Measurements from ENCODE around the gene TRIM60.
"Not testable (repeated sequence)": the region's sequence is repeated elsewhere in the genome, so short reads cannot be mapped to it uniquely, and the experiment has no call there.

TRIM60 gene

DNA sequence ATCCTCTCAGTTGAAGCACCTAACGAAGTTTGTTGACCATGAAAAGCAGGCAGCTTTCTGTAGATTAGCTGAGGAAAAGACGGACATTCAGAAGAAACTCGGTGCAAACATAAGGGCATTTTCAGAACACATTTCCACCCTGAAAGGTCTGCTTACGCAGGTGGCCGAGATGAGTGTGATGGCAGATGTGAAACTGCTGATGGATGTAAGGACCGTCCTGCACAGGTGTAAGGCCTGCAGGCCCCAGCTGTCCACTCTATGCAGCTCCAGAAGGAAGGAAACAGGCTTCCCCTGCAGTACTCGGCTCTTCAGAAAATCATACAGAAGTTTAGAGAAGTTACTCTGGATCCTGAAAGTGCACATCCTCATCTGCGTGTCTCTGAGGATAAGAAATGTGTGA, 20.8 kb upstream of the TRIM60 start:
- no peaks in the 10 kb centered on the region for H3K36me3 ChIP-seq (ENCODE audit: insufficient read depth, low read length)
- H3K9me3 ChIP-seq (ENCODE audit: low read length) = no peaks in the 10 kb centered on the region
- H2AFZ ChIP-seq (ENCODE audit: low read depth, low read length) = no peak overlapping the region
- H3K27me3 ChIP-seq (ENCODE audit: insufficient read depth, low read length) = no peaks in the 10 kb centered on the region
- H3K4me3 ChIP-seq (ENCODE audit: low read length) = no peak overlapping the region
- H3K4me1 ChIP-seq (ENCODE audit: insufficient read depth, low read length) = peaks cover 2% of the 10 kb centered on the region

DNA sequence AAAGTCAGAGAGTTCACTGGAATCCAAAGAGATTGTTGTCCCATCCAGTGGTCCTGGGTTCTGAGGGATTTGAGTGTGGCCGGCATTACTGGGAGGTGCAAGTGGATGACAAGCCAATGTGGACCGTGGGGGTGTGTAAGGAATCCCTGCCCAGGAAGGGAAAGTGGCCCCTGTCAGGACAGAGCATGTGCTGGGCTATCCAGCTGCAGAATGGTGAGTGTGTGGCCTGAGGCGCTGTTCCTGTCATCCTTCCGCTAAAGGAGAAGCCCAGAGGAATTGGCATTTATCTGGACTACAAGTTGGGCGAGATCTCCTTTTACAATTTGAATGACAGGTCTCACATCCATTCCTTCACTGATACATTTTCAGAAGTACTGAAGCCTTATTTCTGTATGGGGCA, 20.4 kb upstream of the TRIM60 start:
- Histone ChIP-seq H3K27me3 (ENCODE audit: insufficient read depth, low read length) (no peaks in the 10 kb centered on the region), H2AFZ (ENCODE audit: low read depth, low read length) (no peak overlapping the region), H3K9me3 (ENCODE audit: low read length) (no peaks in the 10 kb centered on the region), H3K4me3 (ENCODE audit: low read length) (no peak overlapping the region), H3K4me1 (ENCODE audit: insufficient read depth, low read length) (peaks cover under 1% of the 10 kb centered on the region), H3K36me3 (ENCODE audit: insufficient read depth, low read length) (no peaks in the 10 kb centered on the region)

DNA sequence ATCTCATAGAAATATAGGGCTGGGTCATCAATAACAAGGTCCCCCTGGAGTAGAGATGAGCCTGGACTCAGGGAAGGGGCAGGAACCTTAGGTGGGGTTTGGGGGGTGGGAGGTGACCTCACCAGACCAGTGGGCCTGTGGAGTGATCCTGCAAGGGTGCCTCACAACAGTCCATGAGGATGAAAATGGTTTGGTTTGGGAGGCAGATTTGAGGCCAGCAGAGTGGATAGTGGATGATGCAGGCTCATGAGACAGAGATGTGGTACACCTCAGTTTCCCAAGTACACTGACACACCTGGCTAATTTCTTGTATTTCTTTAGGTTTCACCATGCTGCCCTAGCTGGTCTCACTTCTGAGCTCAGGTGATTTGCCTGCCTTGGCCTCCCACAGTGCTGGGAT, 18.1 kb upstream of the TRIM60 start:
- H3K4me3 ChIP-seq (ENCODE audit: low read length) = no peak overlapping the region
- H3K4me1 ChIP-seq (ENCODE audit: insufficient read depth, low read length) = no peaks in the 10 kb centered on the region
- H3K9me3 ChIP-seq (ENCODE audit: low read length) = no peaks in the 10 kb centered on the region
- no peaks in the 10 kb centered on the region for H3K36me3 ChIP-seq (ENCODE audit: insufficient read depth, low read length)
- no peak overlapping the region for H2AFZ ChIP-seq (ENCODE audit: low read depth, low read length)
- no peaks in the 10 kb centered on the region for H3K27me3 ChIP-seq (ENCODE audit: insufficient read depth, low read length)

DNA sequence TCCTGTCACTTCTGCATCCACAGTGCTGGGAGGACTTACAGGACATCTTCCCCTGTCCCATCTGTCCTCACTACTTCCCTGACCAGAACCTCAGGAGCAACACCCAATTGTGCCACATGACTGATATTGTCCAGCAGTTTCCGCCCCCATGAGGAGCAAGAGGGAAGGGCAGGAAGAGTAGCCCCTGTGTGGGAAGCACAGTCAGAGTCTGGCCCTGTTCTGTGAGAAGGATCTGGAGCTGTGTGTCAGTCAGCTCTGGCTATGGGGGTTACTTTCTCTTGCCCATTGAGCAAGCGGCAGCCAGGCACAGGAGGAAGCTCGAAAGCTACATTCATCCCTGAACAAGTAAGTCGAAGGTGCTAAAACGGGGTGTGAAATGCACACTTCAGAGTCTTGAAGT, 14.8 kb upstream of the TRIM60 start:
- Histone ChIP-seq H3K27me3 (ENCODE audit: insufficient read depth, low read length) (no peaks in the 10 kb centered on the region), H3K4me3 (ENCODE audit: low read length) (no peak overlapping the region), H3K4me1 (ENCODE audit: insufficient read depth, low read length) (no peaks in the 10 kb centered on the region), H2AFZ (ENCODE audit: low read depth, low read length) (no peak overlapping the region), H3K36me3 (ENCODE audit: insufficient read depth, low read length) (no peaks in the 10 kb centered on the region), H3K9me3 (ENCODE audit: low read length) (no peaks in the 10 kb centered on the region)

DNA sequence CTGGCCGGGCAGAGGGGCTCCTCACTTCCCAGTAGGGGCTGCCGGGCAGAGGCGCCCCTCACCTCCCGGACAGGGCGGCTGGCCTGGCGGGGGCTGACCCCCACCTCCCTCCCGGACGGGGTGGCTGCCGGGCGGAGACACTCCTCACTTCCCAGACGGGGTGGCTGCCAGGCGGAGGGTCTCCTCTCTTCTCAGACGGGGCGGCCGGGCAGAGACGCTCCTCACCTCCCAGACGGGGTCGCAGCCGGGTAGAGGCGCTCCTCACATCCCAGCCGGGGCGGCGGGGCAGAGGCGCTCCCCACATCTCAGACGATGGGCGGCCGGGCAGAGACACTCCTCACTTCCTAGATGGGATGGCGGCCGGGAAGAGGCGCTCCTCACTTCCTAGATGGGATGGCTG, 11.8 kb upstream of the TRIM60 start:
- not testable (repeated sequence) for H3K4me1 ChIP-seq (ENCODE audit: insufficient read depth, low read length); H3K9me3 ChIP-seq (ENCODE audit: low read length); H2AFZ ChIP-seq (ENCODE audit: low read depth, low read length); H3K27me3 ChIP-seq (ENCODE audit: insufficient read depth, low read length); H3K36me3 ChIP-seq (ENCODE audit: insufficient read depth, low read length); H3K4me3 ChIP-seq (ENCODE audit: low read length)

DNA sequence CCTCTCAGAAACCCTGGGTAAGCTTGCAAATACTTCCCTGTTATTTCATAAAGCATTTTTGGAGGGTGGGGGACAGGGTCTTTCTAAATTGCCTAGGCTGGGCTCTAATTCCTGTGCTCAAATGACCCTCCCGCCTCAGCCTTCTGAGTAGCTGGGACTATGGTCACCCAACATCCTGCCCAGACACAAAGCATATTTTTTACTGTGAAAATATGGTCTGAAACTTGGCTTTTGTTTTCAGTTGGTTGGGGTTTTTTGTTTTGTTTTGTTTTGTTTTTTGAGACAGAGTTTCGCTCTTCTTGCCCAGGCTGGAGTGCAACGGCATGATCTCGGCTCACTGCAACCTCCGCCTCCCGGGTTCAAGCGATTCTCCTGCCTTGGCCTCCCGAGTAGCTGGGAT, 6.0 kb upstream of the TRIM60 start:
- not testable (repeated sequence) for H3K4me1 ChIP-seq (ENCODE audit: insufficient read depth, low read length); H3K4me3 ChIP-seq (ENCODE audit: low read length); H3K9me3 ChIP-seq (ENCODE audit: low read length); H2AFZ ChIP-seq (ENCODE audit: low read depth, low read length); H3K27me3 ChIP-seq (ENCODE audit: insufficient read depth, low read length); H3K36me3 ChIP-seq (ENCODE audit: insufficient read depth, low read length)

DNA sequence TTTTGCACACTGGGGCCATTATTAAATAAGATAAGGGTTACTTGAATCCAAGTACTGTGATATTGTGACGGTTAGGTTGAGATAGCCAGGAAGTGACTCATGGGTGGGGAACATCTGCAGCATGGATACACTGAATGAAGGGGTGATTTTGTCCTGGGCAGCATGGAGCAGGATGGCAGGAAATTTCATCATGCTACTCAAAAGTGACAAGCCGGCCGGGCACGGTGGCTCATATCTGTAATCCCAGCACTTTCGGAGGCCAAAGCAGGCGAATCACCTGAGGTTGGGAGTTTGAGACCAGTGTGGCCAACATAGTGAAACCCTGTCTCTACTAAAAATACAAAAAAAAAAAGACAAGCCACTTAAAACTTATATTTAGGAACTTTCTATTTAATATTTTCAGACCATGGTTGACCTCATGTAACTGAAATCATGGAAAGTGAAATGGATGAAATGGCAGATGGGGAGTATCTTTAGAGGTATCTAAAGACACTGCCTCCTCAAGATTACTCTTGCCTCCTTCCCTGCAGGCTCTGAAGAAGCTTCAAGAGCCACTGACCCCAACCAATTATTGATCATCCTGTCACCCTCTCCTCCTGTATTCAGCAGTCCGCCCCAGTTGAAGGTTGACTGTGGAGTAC, 3.9 kb upstream of the TRIM60 start:
- Histone ChIP-seq H3K4me3 (ENCODE audit: low read length) (no peak overlapping the region), H3K27me3 (ENCODE audit: insufficient read depth, low read length) (no peaks in the 10 kb centered on the region), H3K9me3 (ENCODE audit: low read length) (no peaks in the 10 kb centered on the region), H3K4me1 (ENCODE audit: insufficient read depth, low read length) (no peaks in the 10 kb centered on the region), H2AFZ (ENCODE audit: low read depth, low read length) (no peak overlapping the region), H3K36me3 (ENCODE audit: insufficient read depth, low read length) (no peaks in the 10 kb centered on the region)

DNA sequence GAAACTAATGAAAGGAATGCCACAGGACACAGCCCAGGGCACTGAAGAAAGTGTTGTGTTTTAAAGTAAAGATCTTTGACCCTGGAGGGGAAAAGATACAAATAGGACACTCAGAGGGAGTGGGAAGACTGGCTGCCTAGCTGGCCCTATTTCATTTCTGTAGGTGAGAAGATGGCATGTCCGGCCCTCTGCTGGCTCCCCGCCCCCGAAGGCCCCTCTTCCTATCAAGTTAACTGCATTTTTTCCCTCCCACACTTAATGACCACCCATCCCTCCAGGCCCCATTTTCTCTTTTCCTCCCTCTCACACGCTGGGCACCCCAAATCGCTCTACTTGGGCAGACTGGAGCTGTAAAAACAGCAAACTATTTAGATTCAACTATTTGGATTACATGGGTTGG, 16.4 kb downstream of the TRIM60 start:
- Histone ChIP-seq H2AFZ (ENCODE audit: low read depth, low read length) (no peak overlapping the region), H3K4me1 (ENCODE audit: insufficient read depth, low read length) (no peaks in the 10 kb centered on the region), H3K4me3 (ENCODE audit: low read length) (no peak overlapping the region), H3K36me3 (ENCODE audit: insufficient read depth, low read length) (no peaks in the 10 kb centered on the region), H3K9me3 (ENCODE audit: low read length) (no peaks in the 10 kb centered on the region), H3K27me3 (ENCODE audit: insufficient read depth, low read length) (no peaks in the 10 kb centered on the region)

DNA sequence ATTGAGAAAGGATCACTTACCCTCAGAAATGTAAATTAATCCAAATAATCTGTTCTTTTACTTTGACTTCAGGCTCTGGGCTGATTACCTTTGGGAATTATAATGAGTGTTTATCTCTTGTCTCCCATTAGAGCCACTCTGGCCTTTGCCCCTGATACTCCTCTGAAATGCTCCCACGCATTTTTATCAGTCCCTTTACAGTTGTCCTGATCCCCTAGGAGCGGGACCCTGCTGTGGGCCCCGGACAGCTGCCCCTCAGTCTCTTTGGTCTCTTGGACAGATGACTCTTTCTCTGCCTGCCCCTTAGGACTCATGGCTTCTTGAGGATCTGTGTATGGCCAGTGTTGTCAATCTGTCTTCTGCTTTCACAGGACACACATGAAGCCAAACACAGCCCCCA, 20.8 kb downstream of the TRIM60 start:
- Histone ChIP-seq H3K9me3 (ENCODE audit: low read length) (no peaks in the 10 kb centered on the region), H2AFZ (ENCODE audit: low read depth, low read length) (no peak overlapping the region), H3K4me3 (ENCODE audit: low read length) (no peak overlapping the region), H3K4me1 (ENCODE audit: insufficient read depth, low read length) (no peaks in the 10 kb centered on the region), H3K27me3 (ENCODE audit: insufficient read depth, low read length) (no peaks in the 10 kb centered on the region), H3K36me3 (ENCODE audit: insufficient read depth, low read length) (no peaks in the 10 kb centered on the region)

DNA sequence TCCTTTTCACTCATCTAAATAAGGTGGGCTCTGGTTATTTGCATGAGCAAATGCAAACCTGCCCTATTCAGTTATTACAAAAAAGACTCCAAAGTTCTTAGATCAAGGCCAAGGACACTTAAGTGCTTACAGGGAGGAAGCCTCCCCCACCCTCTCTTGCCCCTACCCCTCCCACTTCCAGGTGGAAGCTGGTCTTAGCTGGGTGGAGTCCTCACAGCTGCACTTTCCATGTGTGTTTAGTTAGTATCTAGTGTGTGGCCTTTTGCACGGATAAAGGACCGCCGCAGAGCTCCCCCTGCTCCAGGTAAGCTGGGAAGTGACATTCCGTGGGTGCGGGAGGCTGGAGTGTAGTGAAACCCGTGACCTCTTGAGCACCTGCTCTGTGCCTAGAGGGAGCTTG, 21.8 kb downstream of the TRIM60 start, which contains the start of gene TRIM75:
TSS of gene TRIM75 (plus strand) at position 222 of the 400 bp plus-strand sequence. CDS start 5,282 bp downstream, outside the sequence.
- H2AFZ ChIP-seq (ENCODE audit: low read depth, low read length) = no peak within 1 kb of the TSS
- H3K27me3 ChIP-seq (ENCODE audit: insufficient read depth, low read length) = no peaks in the 10 kb centered on the region
- no peaks in the 10 kb centered on the region for H3K9me3 ChIP-seq (ENCODE audit: low read length)
- no peaks in the 10 kb centered on the region for H3K4me1 ChIP-seq (ENCODE audit: insufficient read depth, low read length)
- H3K36me3 ChIP-seq (ENCODE audit: insufficient read depth, low read length) = no peaks in the 10 kb centered on the region
- H3K4me3 ChIP-seq (ENCODE audit: low read length) = no peak within 1 kb of the TSS

DNA sequence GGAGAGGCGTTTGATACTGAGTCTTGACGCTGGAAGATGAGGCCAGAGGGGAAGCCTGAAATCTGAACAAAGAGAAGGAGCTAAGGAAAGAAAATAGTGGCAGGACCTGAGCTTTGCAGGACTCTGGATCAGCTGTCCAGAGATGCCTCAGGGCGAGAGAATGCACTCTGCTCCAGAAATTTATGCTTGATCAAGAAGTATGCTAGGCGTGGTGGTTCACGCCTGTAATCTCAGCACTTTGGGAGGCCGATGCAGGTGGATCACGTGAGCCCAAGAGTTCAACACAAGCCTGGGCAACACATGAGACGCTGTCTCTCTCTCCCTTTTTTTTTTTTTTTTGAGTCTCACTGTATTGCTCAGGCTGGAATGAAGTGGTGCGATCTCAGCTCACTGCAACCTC, 23.8 kb downstream of the TRIM60 start:
- no peaks in the 10 kb centered on the region for H3K36me3 ChIP-seq (ENCODE audit: insufficient read depth, low read length)
- H2AFZ ChIP-seq (ENCODE audit: low read depth, low read length) = no peak overlapping the region
- H3K27me3 ChIP-seq (ENCODE audit: insufficient read depth, low read length) = no peaks in the 10 kb centered on the region
- H3K9me3 ChIP-seq (ENCODE audit: low read length) = no peaks in the 10 kb centered on the region
- H3K4me1 ChIP-seq (ENCODE audit: insufficient read depth, low read length) = no peaks in the 10 kb centered on the region
- no peak overlapping the region for H3K4me3 ChIP-seq (ENCODE audit: low read length)

DNA sequence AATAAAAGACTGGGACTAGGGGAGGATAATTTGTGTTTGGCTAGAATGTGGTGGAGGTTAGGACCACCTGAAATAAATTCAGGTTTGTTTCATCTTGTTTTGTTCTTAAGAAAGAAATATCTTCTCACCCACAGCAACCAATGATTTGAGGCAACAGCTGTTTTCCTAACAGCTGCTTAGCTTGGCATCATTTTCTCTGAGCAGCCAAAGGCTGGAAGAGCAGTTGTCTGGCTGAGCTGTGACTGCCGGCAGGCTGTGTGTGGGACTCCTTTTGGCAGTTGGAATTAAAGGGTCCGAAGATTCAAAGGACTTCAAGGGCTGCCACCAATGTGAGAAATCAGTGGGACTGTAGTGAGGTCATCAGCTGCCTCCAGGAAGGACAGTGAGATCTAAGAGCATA, 26.9 kb downstream of the TRIM60 start:
- H3K27me3 ChIP-seq (ENCODE audit: insufficient read depth, low read length) = no peaks in the 10 kb centered on the region
- H3K4me1 ChIP-seq (ENCODE audit: insufficient read depth, low read length) = no peaks in the 10 kb centered on the region
- H3K9me3 ChIP-seq (ENCODE audit: low read length) = no peaks in the 10 kb centered on the region
- H2AFZ ChIP-seq (ENCODE audit: low read depth, low read length) = no peak overlapping the region
- H3K4me3 ChIP-seq (ENCODE audit: low read length) = no peak overlapping the region
- no peaks in the 10 kb centered on the region for H3K36me3 ChIP-seq (ENCODE audit: insufficient read depth, low read length)

DNA sequence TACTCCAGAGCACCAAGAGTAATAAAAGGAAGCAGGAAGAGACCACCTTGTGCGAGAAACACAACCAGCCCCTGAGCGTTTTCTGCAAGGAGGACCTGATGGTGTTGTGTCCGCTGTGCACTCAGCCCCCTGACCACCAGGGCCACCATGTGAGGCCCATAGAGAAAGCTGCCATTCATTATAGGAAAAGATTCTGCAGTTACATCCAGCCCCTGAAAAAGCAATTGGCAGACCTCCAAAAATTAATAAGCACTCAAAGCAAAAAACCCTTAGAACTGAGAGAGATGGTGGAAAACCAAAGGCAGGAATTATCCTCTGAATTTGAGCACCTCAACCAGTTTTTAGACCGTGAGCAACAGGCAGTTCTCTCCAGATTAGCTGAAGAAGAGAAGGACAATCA, 27.6 kb downstream of the TRIM60 start:
- H3K4me3 ChIP-seq (ENCODE audit: low read length) = no peak overlapping the region
- H3K4me1 ChIP-seq (ENCODE audit: insufficient read depth, low read length) = no peaks in the 10 kb centered on the region
- H3K36me3 ChIP-seq (ENCODE audit: insufficient read depth, low read length) = no peaks in the 10 kb centered on the region
- no peaks in the 10 kb centered on the region for H3K27me3 ChIP-seq (ENCODE audit: insufficient read depth, low read length)
- no peaks in the 10 kb centered on the region for H3K9me3 ChIP-seq (ENCODE audit: low read length)
- H2AFZ ChIP-seq (ENCODE audit: low read depth, low read length) = no peak overlapping the region

DNA sequence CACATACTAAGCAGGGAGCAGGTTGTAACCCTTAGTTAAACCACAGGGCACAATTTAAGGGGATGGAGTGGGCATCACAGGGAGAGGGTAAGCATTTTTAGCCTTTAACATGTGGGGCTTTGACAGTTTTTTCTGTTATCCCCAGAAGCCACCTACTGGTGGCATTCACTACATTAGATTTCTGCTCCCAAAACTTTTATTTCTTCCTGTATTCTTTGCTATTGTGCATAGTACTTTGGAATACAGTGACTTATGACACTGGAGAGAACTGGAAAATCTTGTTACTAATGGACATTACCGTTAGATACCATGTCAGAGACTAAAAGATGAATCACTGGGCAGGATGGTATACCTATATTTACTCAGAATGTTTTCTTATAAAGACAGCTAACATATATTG, 29.1 kb downstream of the TRIM60 start:
- no peaks in the 10 kb centered on the region for H3K27me3 ChIP-seq (ENCODE audit: insufficient read depth, low read length)
- no peak overlapping the region for H3K4me3 ChIP-seq (ENCODE audit: low read length)
- H3K36me3 ChIP-seq (ENCODE audit: insufficient read depth, low read length) = no peaks in the 10 kb centered on the region
- no peaks in the 10 kb centered on the region for H3K4me1 ChIP-seq (ENCODE audit: insufficient read depth, low read length)
- no peaks in the 10 kb centered on the region for H3K9me3 ChIP-seq (ENCODE audit: low read length)
- H2AFZ ChIP-seq (ENCODE audit: low read depth, low read length) = no peak overlapping the region
